C4-2B (cell line): ENCODE data around the gene DDX39B.

ENCODE experiments used
- CTCF ChIP-seq: fragments of 450-650 bp; conservative IDR thresholded peaks from 2 replicates; pipeline ENCODE4 v1.5.1; 2017; ENCODE audit warnings: mild to moderate bottlenecking
- ZFX ChIP-seq: fragments of 450-650 bp; IDR thresholded peaks from 2 replicates; pipeline ENCODE4 v1.6.1; 2017

DNA sequence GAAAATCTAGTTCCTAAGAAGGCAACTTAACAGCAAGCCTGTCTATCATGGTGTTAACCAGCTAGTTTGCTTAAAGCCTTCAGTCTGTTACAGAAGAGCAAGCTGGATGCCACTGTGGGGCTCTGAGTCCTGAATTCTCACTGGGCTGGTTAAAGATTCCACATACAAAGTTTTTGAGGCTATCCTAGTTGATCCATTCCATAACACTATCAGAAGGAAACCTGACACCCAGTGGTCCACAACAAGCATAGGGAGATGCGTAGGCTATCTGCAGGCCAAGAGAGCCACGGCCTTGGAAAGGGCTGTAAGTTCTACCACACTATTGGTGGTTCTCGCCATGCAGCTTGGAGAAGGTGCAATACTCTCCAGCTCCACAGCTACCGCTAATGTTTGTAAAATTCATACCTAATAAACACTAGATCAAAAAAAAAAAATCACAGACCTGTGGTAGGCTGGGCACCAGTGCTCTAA, 13.5 kb downstream of the DDX39B start:
- TF ChIP-seq CTCF (no peak), ZFX (no peak)
